IMR-90 (cell line): Measurements from ENCODE around the gene NRCAM. TPM values are rescaled to one million over a fixed set of nuclear protein-coding genes. Genes with fewer than 3 reads are reported as not detected.

Source experiments
- ATAC-seq: fragments of 200-7000 bp; cut with Tn5 transposase; 2 replicates; pipeline ENCODE4 v1.9.1; 2020; ENCODE audit warnings: low read depth, mild to moderate bottlenecking, moderate library complexity
- BruUV-seq: library from RNA; stranded (reverse); fragments of 400-500 nt; replicated peaks from 2 replicates; lab custom pipeline; 2021; lab: Mats Ljungman, UMichigan
- CTCF ChIA-PET: fragments of 300-600 bp; formaldehyde crosslinking; extraction: SDS; loops from one replicate; lab custom pipeline; 2021; ENCODE audit warnings: antibody characterized with exemption; lab: Yijun Ruan, JAX
- POLR2A ChIA-PET: fragments of 300-600 bp; sonication (Branson Sonifier 250); formaldehyde crosslinking; loops from one replicate; lab custom pipeline; 2022; ENCODE audit warnings: antibody characterized with exemption; ENCODE audit not compliant: unreplicated experiment; lab: Charles Lee
- DNase-seq: peaks from one replicate; pipeline ENCODE4 v3.0.0; 2013
- H2AFZ ChIP-seq: replicated peaks from 2 replicates; pipeline ENCODE3; 2013; ENCODE audit warnings: low read length, mild to moderate bottlenecking; ENCODE audit not compliant: poor library complexity
- H2AK5ac ChIP-seq: 2 replicates; pipeline ENCODE4 v1.6.1; 2013; ENCODE audit warnings: low read depth, low read length, inconsistent platforms
- H2AK9ac ChIP-seq: replicated peaks from 2 replicates; pipeline ENCODE3; 2013; ENCODE audit warnings: mild to moderate bottlenecking, low read depth, low read length, moderate library complexity; ENCODE audit not compliant: poor library complexity
- H2BK120ac ChIP-seq: 2 replicates; pipeline ENCODE4 v1.6.1; 2013; ENCODE audit warnings: low read depth, low read length, inconsistent platforms
- H2BK15ac ChIP-seq: 3 replicates; pipeline ENCODE4 v1.6.1; 2013; ENCODE audit warnings: low read depth, low read length, inconsistent platforms
- H2BK20ac ChIP-seq: 2 replicates; pipeline ENCODE4 v1.6.1; 2013; ENCODE audit warnings: low read depth, mild to moderate bottlenecking, inconsistent platforms, low read length, moderate library complexity
- H2BK5ac ChIP-seq: 2 replicates; pipeline ENCODE4 v1.6.1; 2013; ENCODE audit warnings: mild to moderate bottlenecking, low read depth, low read length, inconsistent platforms; ENCODE audit not compliant: poor library complexity, severe bottlenecking
- H3K14ac ChIP-seq: replicated peaks from 2 replicates; pipeline ENCODE4 v1.6.1; 2013; ENCODE audit warnings: low read depth, low read length, inconsistent platforms
- H3K18ac ChIP-seq: 2 replicates; pipeline ENCODE4 v1.6.1; 2013; ENCODE audit warnings: low read depth, low read length, control low read depth
- H3K23ac ChIP-seq: 2 replicates; pipeline ENCODE4 v1.6.1; 2013; ENCODE audit warnings: low read depth, low read length, inconsistent platforms
- H3K27ac ChIP-seq: 2 replicates; pipeline ENCODE4 v1.5.1; 2013; ENCODE audit warnings: mild to moderate bottlenecking, control low read depth, low read length; ENCODE audit not compliant: insufficient read depth
- H3K27me3 ChIP-seq: 2 replicates; pipeline ENCODE4 v1.6.1; 2013; ENCODE audit warnings: low read length; ENCODE audit not compliant: control insufficient read depth, insufficient read depth
- H3K36me3 ChIP-seq: 2 replicates; pipeline ENCODE4 v1.6.1; 2013; ENCODE audit warnings: low read length, mixed read lengths; ENCODE audit not compliant: control insufficient read depth, insufficient read depth
- H3K4ac ChIP-seq: 2 replicates; pipeline ENCODE4 v1.6.1; 2013; ENCODE audit warnings: low read depth, low read length, inconsistent platforms
- H3K4me1 ChIP-seq: 2 replicates; pipeline ENCODE4 v1.6.1; 2013; ENCODE audit warnings: low read length, mixed read lengths; ENCODE audit not compliant: control insufficient read depth, insufficient read depth
- H3K4me2 ChIP-seq: 2 replicates; pipeline ENCODE4 v1.6.1; 2013; ENCODE audit warnings: low read depth, mild to moderate bottlenecking, control low read depth, low read length, moderate library complexity
- H3K4me3 ChIP-seq: 2 replicates; pipeline ENCODE4 v1.5.1; 2013; ENCODE audit warnings: low read depth, mild to moderate bottlenecking, control low read depth, low read length, moderate library complexity; ENCODE audit not compliant: insufficient read depth
- H3K56ac ChIP-seq: 2 replicates; pipeline ENCODE4 v1.6.1; 2013; ENCODE audit warnings: low read length, inconsistent platforms; ENCODE audit not compliant: insufficient read depth; ENCODE audit errors: extremely low read depth
- H3K79me1 ChIP-seq, 2 experiments: 2 replicates each; pipeline ENCODE4 v1.6.1; 2013; ENCODE audit warnings: low read length in 2 of 2, inconsistent platforms in 1 of 2, low read depth in 1 of 2
- H3K9ac ChIP-seq: 2 replicates; pipeline ENCODE4 v1.6.1; 2013; ENCODE audit warnings: low read depth, low read length, control low read depth
- H3K9me1 ChIP-seq: 2 replicates; pipeline ENCODE4 v1.6.1; 2013; ENCODE audit warnings: low read length, inconsistent platforms; ENCODE audit not compliant: insufficient read depth
- H3K9me3 ChIP-seq: 2 replicates; pipeline ENCODE4 v1.6.1; 2013; ENCODE audit warnings: low read length; ENCODE audit not compliant: control insufficient read depth, insufficient read depth
- H4K20me1 ChIP-seq: 2 replicates; pipeline ENCODE4 v1.6.1; 2013; ENCODE audit warnings: low read length, inconsistent platforms; ENCODE audit not compliant: insufficient read depth
- H4K5ac ChIP-seq: 2 replicates; pipeline ENCODE4 v1.6.1; 2013; ENCODE audit warnings: mild to moderate bottlenecking, low read depth, low read length, control low read depth
- H4K8ac ChIP-seq, 2 experiments: 2 replicates each; pipeline ENCODE4 v1.6.1; 2013; ENCODE audit warnings: low read depth in 2 of 2, low read length in 2 of 2, control low read depth in 1 of 2, inconsistent platforms in 1 of 2
- H4K91ac ChIP-seq: 2 replicates; pipeline ENCODE4 v1.6.1; 2013; ENCODE audit warnings: low read depth, low read length, inconsistent platforms; ENCODE audit not compliant: insufficient read depth
- BHLHE40 ChIP-seq: fragments of 150-350 bp; IDR thresholded peaks from 2 replicates; pipeline ENCODE4 v1.6.1; 2016; ENCODE audit warnings: mild to moderate bottlenecking, low read depth, low read length
- CEBPB ChIP-seq: IDR thresholded peaks from 2 replicates; pipeline ENCODE4 v1.6.1; 2012; ENCODE audit warnings: low read depth, low read length, improper control_type of control experiment
- CHD1 ChIP-seq: IDR thresholded peaks from 2 replicates; pipeline ENCODE4 v1.6.1; 2012; ENCODE audit warnings: low read depth, low read length, improper control_type of control experiment
- CTCF ChIP-seq: conservative IDR thresholded peaks from 2 replicates; pipeline ENCODE4 v1.5.1; 2012; ENCODE audit warnings: mild to moderate bottlenecking, low read depth, low read length, improper control_type of control experiment
- ELK1 ChIP-seq: fragments of 150-350 bp; IDR thresholded peaks from 2 replicates; pipeline ENCODE4 v1.6.1; 2016; ENCODE audit warnings: low read depth, mild to moderate bottlenecking, low read length, moderate library complexity, borderline replicate concordance
- FOS ChIP-seq: fragments of 150-350 bp; IDR thresholded peaks from 2 replicates; pipeline ENCODE4 v1.6.1; 2016; ENCODE audit warnings: low read depth, low read length
- MAFK ChIP-seq: IDR thresholded peaks from 2 replicates; pipeline ENCODE4 v1.6.1; 2012; ENCODE audit warnings: low read depth, low read length, improper control_type of control experiment
- MAZ ChIP-seq: IDR thresholded peaks from 2 replicates; pipeline ENCODE4 v1.6.1; 2012; ENCODE audit warnings: low read depth, mild to moderate bottlenecking, low read length, improper control_type of control experiment, moderate library complexity, borderline replicate concordance
- MXI1 ChIP-seq: IDR thresholded peaks from 2 replicates; pipeline ENCODE4 v1.6.1; 2012; ENCODE audit warnings: low read depth, mild to moderate bottlenecking, low read length, moderate library complexity, borderline replicate concordance
- NFE2L2 ChIP-seq: fragments of 150-350 bp; IDR thresholded peaks from 2 replicates; pipeline ENCODE4 v1.6.1; 2016; ENCODE audit warnings: low read depth, mild to moderate bottlenecking, low read length
- POLR2A ChIP-seq: IDR thresholded peaks from 2 replicates; pipeline ENCODE4 v1.6.1; 2012; ENCODE audit warnings: mild to moderate bottlenecking, low read depth, low read length
- RAD21 ChIP-seq: IDR thresholded peaks from 2 replicates; pipeline ENCODE4 v1.6.1; 2012; ENCODE audit warnings: low read length, improper control_type of control experiment
- RCOR1 ChIP-seq: IDR thresholded peaks from 2 replicates; pipeline ENCODE4 v1.6.1; 2012; ENCODE audit warnings: mild to moderate bottlenecking, low read length, improper control_type of control experiment; ENCODE audit not compliant: insufficient replicate concordance
- RFX5 ChIP-seq: IDR thresholded peaks from 2 replicates; pipeline ENCODE4 v1.8.0; 2012; ENCODE audit warnings: low read depth, mild to moderate bottlenecking, low read length, moderate library complexity
- SMC3 ChIP-seq: fragments of 150-350 bp; IDR thresholded peaks from 2 replicates; pipeline ENCODE4 v1.6.1; 2016; ENCODE audit warnings: low read depth, mild to moderate bottlenecking, antibody characterized with exemption, low read length, moderate library complexity
- USF2 ChIP-seq: fragments of 150-350 bp; IDR thresholded peaks from 2 replicates; pipeline ENCODE4 v1.6.1; 2017; ENCODE audit warnings: mild to moderate bottlenecking, antibody characterized with exemption, low read length, low read depth
- dilution Hi-C: fragments of 300-500 bp; cut with HindIII; formaldehyde crosslinking; loops from one replicate; pipeline ENCODE4 v1.14.3; 2018; ENCODE audit warnings: low sequenced_read_pairs; ENCODE audit not compliant: unreplicated experiment
- in situ Hi-C: fragments of 300-500 bp; cut with MboI; formaldehyde crosslinking; loops from 3 replicates; pipeline ENCODE4 v1.14.3; 2019; ENCODE audit warnings: low sequenced_read_pairs, inconsistent platforms, mixed read lengths
- intact Hi-C: fragments of 100-400 bp; cut with micrococcal nuclease; formaldehyde crosslinking; loops from 2 replicates; pipeline ENCODE4 v1.10.0; 2022
- polyA plus RNA-seq, 3 experiments: library from polyadenylated mRNA; depleted of rRNA; stranded (reverse); fragments of >200 nt; gene quantifications; 2 replicates each; pipeline ENCODE4 v1.2.3, GENCODE V29; 2012; ENCODE audit warnings: low replicate concordance in 1 of 3
- total RNA-seq: library from RNA; depleted of rRNA; stranded (reverse); fragments of >200 nt; gene quantifications from 2 replicates; pipeline ENCODE4 v1.2.3, GENCODE V29; 2012

The NRCAM gene
- total and polyA plus RNA-seq, 2 of the 4 experiments (the other 2 are of a cell fraction), result 0.46 to 1.1 TPM

DNA sequence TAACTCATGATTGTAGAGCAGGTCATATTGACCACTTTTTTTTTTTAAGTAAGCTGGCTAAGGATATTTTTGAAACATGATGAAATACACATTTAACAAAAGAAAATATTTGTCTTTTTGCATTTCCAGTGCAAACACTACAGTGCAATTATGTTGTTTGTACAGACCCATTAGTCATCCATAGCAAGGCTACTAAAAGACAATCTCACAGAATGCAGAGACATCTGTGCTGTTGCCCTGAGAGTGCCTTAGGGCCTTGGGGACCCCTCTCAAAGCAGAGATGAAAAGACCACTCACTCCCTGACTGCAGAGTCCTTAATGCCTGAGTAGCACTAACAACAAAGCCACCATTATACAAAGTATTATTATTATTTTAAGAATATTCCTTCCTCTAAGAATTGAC is 104.5 kb downstream of the NRCAM start:
- ChIA-PET CTCF (interaction anchor here (1.5 kb wide), 1 partner anchor 82 kb away, joined by 3 read pairs; no protein-coding TSS in a partner anchor), POLR2A (no interaction called here)
- intact Hi-C loops (no loop called here), dilution Hi-C loops (no loop called here), in situ Hi-C loops (no loop called here)
- no TSS peak for BruUV-seq
- Histone ChIP-seq H4K5ac (no peak overlapping the region), H3K36me3 (no peaks in the 10 kb centered on the region), H3K4ac (no peak overlapping the region), H2BK20ac (no peak overlapping the region), H2AK9ac (no peak overlapping the region), H4K20me1 (no peaks in the 10 kb centered on the region), H2BK120ac (no peak overlapping the region), H3K18ac (no peak overlapping the region), H2BK5ac (no peak overlapping the region), H3K9me3 (no peaks in the 10 kb centered on the region), H3K4me2 (no peak overlapping the region), H2AK5ac (no peak overlapping the region), H3K27ac (no peak overlapping the region), H3K56ac (no peak overlapping the region), H3K27me3 (no peaks in the 10 kb centered on the region), H2AFZ (no peak overlapping the region), H2BK15ac (no peak overlapping the region), H3K23ac (no peak overlapping the region), H3K9me1 (no peaks in the 10 kb centered on the region), H4K91ac (no peak overlapping the region), H3K4me3 (no peak overlapping the region), H3K4me1 (no peaks in the 10 kb centered on the region), H3K79me1 (no peaks in the 10 kb centered on the region), H4K8ac (no peak overlapping the region), H3K9ac (no peak overlapping the region), H3K14ac (no peak overlapping the region)
- no peak for ATAC-seq
- no peak for DNase-seq
- TF ChIP-seq POLR2A (no peak), CEBPB (no peak), NFE2L2 (no peak), MAZ (no peak), RCOR1 (no peak), RAD21 (no peak), MXI1 (no peak), MAFK (no peak), ELK1 (no peak), BHLHE40 (no peak), CTCF (no peak), CHD1 (no peak), FOS (no peak), USF2 (no peak), RFX5 (no peak), SMC3 (no peak)
